BE2C (cell line): Measurements from ENCODE around the gene RFX7.

ENCODE experiments used
- DNase-seq: peaks from one replicate; pipeline ENCODE4 v3.0.0-alpha.2; 2020
- H3K27me3 ChIP-seq: fragments of 250-450 bp; sonication (Bioruptor Pico); 2 replicates; pipeline ENCODE4 v1.5.1; 2020; ENCODE audit warnings: mild to moderate bottlenecking
- H3K36me3 ChIP-seq: fragments of 250-450 bp; sonication (Bioruptor Pico); 2 replicates; pipeline ENCODE4 v1.5.1; 2020; ENCODE audit warnings: mild to moderate bottlenecking
- H3K4me1 ChIP-seq: fragments of 250-450 bp; sonication (Bioruptor Pico); 2 replicates; pipeline ENCODE4 v1.5.1; 2020
- H3K4me3 ChIP-seq: 2 replicates; pipeline ENCODE4 v1.5.1; 2011; ENCODE audit warnings: low read depth, low read length
- H3K9me3 ChIP-seq: fragments of 250-450 bp; sonication (Bioruptor Pico); 2 replicates; pipeline ENCODE4 v1.5.1; 2020
- CTCF ChIP-seq: IDR thresholded peaks from 2 replicates; pipeline ENCODE4 v1.5.1; 2012; ENCODE audit warnings: mild to moderate bottlenecking, low read depth, low read length

The RFX7 gene

DNA sequence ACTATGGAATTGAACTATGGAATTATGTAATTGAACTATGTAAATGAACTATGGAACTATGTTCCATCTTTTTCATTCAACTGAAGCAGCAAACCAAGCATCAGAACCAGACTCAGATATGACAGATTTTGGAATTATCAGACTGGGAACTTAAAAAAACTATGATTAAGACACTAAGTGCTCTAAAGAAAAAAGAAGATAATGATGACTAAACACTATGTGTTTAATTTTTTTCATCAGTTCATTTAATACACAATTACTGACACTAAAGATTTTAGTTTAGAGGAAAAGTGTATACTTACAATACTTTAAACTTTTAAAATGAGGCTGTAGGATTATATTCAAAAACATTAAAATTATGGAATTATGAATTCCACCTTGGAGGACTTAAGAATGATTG, 15.3 kb downstream of the RFX7 start:
- Histone ChIP-seq H3K9me3 (no peaks in the 10 kb centered on the region; the same call in 1 of the 2 replicates), H3K27me3 (no peaks in the 10 kb centered on the region), H3K4me1 (no peaks in the 10 kb centered on the region), H3K36me3 (peaks cover 25% of the 10 kb centered on the region), H3K4me3 (no peak overlapping the region)
- no peak for TF ChIP-seq CTCF
- no peak for DNase-seq

GRCh38 chr15:56227780-56228179, 15.9 kb downstream of the RFX7 start:
- no peak for TF ChIP-seq CTCF
- H3K9me3 ChIP-seq: no peaks in the 10 kb centered on the region; the same call in 1 of the 2 replicates
- no peak for DNase-seq
- no peaks in the 10 kb centered on the region for H3K4me1 ChIP-seq
- peaks cover 25% of the 10 kb centered on the region for H3K36me3 ChIP-seq
- H3K27me3 ChIP-seq: no peaks in the 10 kb centered on the region
- H3K4me3 ChIP-seq: no peak overlapping the region

DNA sequence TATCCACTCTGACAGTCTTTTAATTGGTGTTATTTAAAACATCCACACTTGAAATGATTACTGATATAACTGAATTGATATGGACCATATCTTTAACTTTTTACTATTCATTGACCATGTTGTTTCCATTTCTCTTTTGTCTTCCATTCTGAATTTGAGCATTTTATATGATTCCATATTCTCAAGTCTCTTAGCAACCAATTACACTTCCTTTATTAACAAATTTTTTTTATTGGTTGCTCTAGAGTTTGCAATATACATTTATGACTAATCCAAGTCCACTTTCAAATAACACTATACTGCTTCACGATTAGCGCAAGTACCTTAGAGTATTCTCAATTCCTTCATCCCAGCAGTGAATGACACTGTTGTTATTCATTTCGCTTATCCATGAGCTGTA, 16.4 kb downstream of the RFX7 start:
- no peaks in the 10 kb centered on the region for H3K4me1 ChIP-seq
- DNase-seq: no peak
- TF ChIP-seq CTCF: no peak
- no peak overlapping the region for H3K4me3 ChIP-seq
- H3K36me3 ChIP-seq: peaks cover 23% of the 10 kb centered on the region
- no peaks in the 10 kb centered on the region for H3K27me3 ChIP-seq
- no peaks in the 10 kb centered on the region; the same call in 1 of the 2 replicates for H3K9me3 ChIP-seq

DNA sequence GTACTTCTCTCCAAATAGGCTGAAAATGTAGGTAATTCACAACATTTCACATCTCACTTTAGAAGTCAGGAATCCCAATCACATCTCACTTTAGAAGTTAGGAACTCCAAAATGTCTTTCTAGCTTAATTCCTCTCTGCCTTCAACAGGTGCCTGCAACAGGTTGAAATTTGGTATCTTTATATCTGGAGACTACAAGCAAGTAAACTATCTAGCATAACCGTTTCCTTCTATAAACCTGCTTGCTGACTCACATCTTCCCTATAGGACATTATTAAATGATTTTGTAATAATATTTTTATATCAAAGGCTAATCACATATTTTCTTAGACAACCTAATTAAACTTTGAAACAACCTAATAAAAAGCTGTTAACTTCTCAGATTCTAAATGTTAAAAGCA, 18.2 kb downstream of the RFX7 start:
- no peak for TF ChIP-seq CTCF
- H3K27me3 ChIP-seq: no peaks in the 10 kb centered on the region
- H3K36me3 ChIP-seq: peaks cover 5% of the 10 kb centered on the region
- no peak for DNase-seq
- no peaks in the 10 kb centered on the region for H3K9me3 ChIP-seq
- no peak overlapping the region for H3K4me3 ChIP-seq
- H3K4me1 ChIP-seq: no peaks in the 10 kb centered on the region

DNA sequence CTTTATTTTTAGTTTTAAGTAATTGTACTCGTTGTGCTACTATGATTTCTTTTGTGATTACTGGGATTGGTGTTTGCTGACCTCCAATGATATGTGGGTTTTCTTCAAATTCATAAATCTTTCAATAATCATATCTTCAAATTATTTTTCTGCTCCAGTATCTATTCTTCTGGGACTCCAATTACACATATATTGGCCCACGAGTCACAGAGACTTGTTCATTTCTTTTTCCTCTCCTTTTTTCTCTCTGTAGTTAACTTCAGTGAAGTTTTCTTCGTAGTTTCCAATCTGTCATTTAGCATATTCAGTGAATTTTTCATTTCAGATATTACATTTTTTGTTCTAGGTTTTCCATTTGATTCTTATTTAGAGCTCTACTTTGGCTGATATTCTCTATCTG, 21.4 kb downstream of the RFX7 start:
- no peaks in the 10 kb centered on the region for H3K4me1 ChIP-seq
- no peaks in the 10 kb centered on the region for H3K36me3 ChIP-seq
- no peaks in the 10 kb centered on the region for H3K9me3 ChIP-seq
- no peaks in the 10 kb centered on the region for H3K27me3 ChIP-seq
- no peak for DNase-seq
- no peak for TF ChIP-seq CTCF
- no peak overlapping the region for H3K4me3 ChIP-seq

DNA sequence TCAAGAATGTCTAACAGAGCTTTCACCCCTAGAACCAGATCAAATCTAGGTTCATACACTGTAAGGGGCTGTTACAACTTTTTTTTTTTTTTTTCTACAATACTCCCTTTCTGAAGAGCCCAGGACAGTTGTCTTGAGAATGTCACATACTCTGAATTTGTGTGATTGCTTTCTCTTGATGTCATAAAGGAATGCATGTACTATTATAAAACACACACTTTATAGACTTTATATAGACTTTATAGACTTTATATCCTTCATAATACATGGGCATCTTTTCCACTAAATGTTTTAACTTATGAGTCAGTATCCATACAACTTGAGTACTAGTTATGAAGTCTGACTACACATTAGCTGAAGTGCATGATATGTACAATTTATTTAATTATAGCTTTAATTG, 26.3 kb downstream of the RFX7 start:
- TF ChIP-seq CTCF: no peak

More for the DNA sequence above, 26.3 kb downstream of the RFX7 start:
- Histone ChIP-seq H3K36me3 (no peaks in the 10 kb centered on the region), H3K4me3 (no peak overlapping the region), H3K9me3 (no peaks in the 10 kb centered on the region), H3K4me1 (no peaks in the 10 kb centered on the region), H3K27me3 (no peaks in the 10 kb centered on the region)
- no peak for DNase-seq
